Liver (tissue), 9 donors: ENCODE measurements around the gene ARFGAP3. TPM values are rescaled to one million over a fixed set of nuclear protein-coding genes. Genes with fewer than 3 reads are reported as not detected.

Experiments used
- DNase-seq: peaks from one replicate; pipeline ENCODE4 v3.0.0-alpha.2; 2017; ENCODE audit warnings: low spot score
- H3K27ac ChIP-seq, 2 donors: one replicate each; pipeline ENCODE4 v1.7.0; 2013; ENCODE audit warnings: inconsistent platforms in 2 of 2, low read length in 2 of 2, control low read depth in 1 of 2, low read depth in 1 of 2, mild to moderate bottlenecking in 1 of 2
- H3K27me3 ChIP-seq, 4 donors: one replicate each; pipeline versions ENCODE4 v1.6.1 to v1.7.0; 2013; ENCODE audit warnings: low read length in 3 of 4, inconsistent platforms in 1 of 4, mild to moderate bottlenecking in 1 of 4, moderate library complexity in 1 of 4; ENCODE audit not compliant: control insufficient read depth in 4 of 4, insufficient read depth in 4 of 4
- H3K36me3 ChIP-seq, 4 donors: one replicate each; pipeline versions ENCODE4 v1.6.1 to v1.7.0; 2013; ENCODE audit warnings: low read length in 3 of 4, mild to moderate bottlenecking in 3 of 4, low read depth in 1 of 4, moderate library complexity in 1 of 4; ENCODE audit not compliant: control insufficient read depth in 4 of 4, insufficient read depth in 3 of 4
- H3K4me1 ChIP-seq, 4 donors: one replicate each; pipeline versions ENCODE4 v1.6.1 to v1.7.0; 2013; ENCODE audit warnings: low read length in 3 of 4, mild to moderate bottlenecking in 3 of 4, moderate library complexity in 1 of 4; ENCODE audit not compliant: control insufficient read depth in 4 of 4, insufficient read depth in 4 of 4
- H3K4me3 ChIP-seq, 3 donors: one replicate each; pipeline versions ENCODE4 v1.6.1 to v1.7.0; 2013; ENCODE audit warnings: low read length in 3 of 3, control low read depth in 1 of 3, low read depth in 1 of 3, mild to moderate bottlenecking in 1 of 3
- H3K9ac ChIP-seq, 2 donors: one replicate each; pipeline ENCODE4 v1.7.0; 2013; ENCODE audit warnings: low read length in 2 of 2, mild to moderate bottlenecking in 2 of 2, moderate library complexity in 2 of 2, control low read depth in 1 of 2, low read depth in 1 of 2
- H3K9me3 ChIP-seq, 4 donors: one replicate each; pipeline versions ENCODE4 v1.6.1 to v1.7.0; 2013; ENCODE audit warnings: low read length in 3 of 4; ENCODE audit not compliant: control insufficient read depth in 4 of 4
- ATF3 ChIP-seq: IDR thresholded peaks from 2 replicates; pipeline ENCODE4 v1.6.1; 2016; ENCODE audit warnings: antibody characterized with exemption
- EGR1 ChIP-seq, 2 donors: IDR thresholded peaks; 2 replicates each; pipeline ENCODE4 v1.6.1; 2016 to 2018; ENCODE audit warnings: antibody characterized with exemption in 2 of 2, low read depth in 2 of 2
- FOXA1 ChIP-seq: IDR thresholded peaks from 2 replicates; pipeline ENCODE4 v1.6.1; 2016; ENCODE audit warnings: antibody characterized with exemption
- FOXA2 ChIP-seq: IDR thresholded peaks from 2 replicates; pipeline ENCODE4 v1.6.1; 2016; ENCODE audit warnings: antibody characterized with exemption
- GABPA ChIP-seq, 2 donors: IDR thresholded peaks in 1 of 2; conservative IDR thresholded peaks in 1 of 2; 2 replicates each; pipeline ENCODE4 v1.6.1; 2016; ENCODE audit warnings: antibody characterized with exemption in 2 of 2, mild to moderate bottlenecking in 1 of 2, moderate library complexity in 1 of 2
- HNF4A ChIP-seq, 2 donors: conservative IDR thresholded peaks; 2 replicates each; pipeline ENCODE4 v1.6.1; 2016; ENCODE audit warnings: antibody characterized with exemption in 2 of 2, mild to moderate bottlenecking in 2 of 2
- HNF4G ChIP-seq: IDR thresholded peaks from 2 replicates; pipeline ENCODE4 v1.6.1; 2016; ENCODE audit warnings: antibody characterized with exemption
- JUND ChIP-seq, 2 donors: IDR thresholded peaks; 2 replicates each; pipeline ENCODE4 v1.6.1; 2016; ENCODE audit warnings: antibody characterized with exemption in 2 of 2
- MAX ChIP-seq: IDR thresholded peaks from 2 replicates; pipeline ENCODE4 v1.6.1; 2016; ENCODE audit warnings: antibody characterized with exemption
- NR2F2 ChIP-seq: IDR thresholded peaks from 2 replicates; pipeline ENCODE4 v1.6.1; 2016; ENCODE audit warnings: antibody characterized with exemption
- RAD21 ChIP-seq, 2 donors: IDR thresholded peaks; 2 replicates each; pipeline ENCODE4 v1.6.1; 2016; ENCODE audit warnings: antibody characterized with exemption in 2 of 2, mild to moderate bottlenecking in 2 of 2
- REST ChIP-seq: IDR thresholded peaks from 2 replicates; pipeline ENCODE4 v1.6.1; 2016; ENCODE audit warnings: antibody characterized with exemption, mild to moderate bottlenecking
- RXRA ChIP-seq, 2 donors: IDR thresholded peaks; 2 replicates each; pipeline ENCODE4 v1.6.1; 2017 to 2018; ENCODE audit warnings: antibody characterized with exemption in 2 of 2, mild to moderate bottlenecking in 1 of 2
- SP1 ChIP-seq: IDR thresholded peaks from 2 replicates; pipeline ENCODE4 v1.6.1; 2018; ENCODE audit warnings: antibody characterized with exemption, mild to moderate bottlenecking
- TAF1 ChIP-seq: conservative IDR thresholded peaks from 2 replicates; pipeline ENCODE4 v1.6.1; 2016; ENCODE audit warnings: antibody characterized with exemption, mild to moderate bottlenecking
- YY1 ChIP-seq: IDR thresholded peaks from 2 replicates; pipeline ENCODE4 v1.6.1; 2016; ENCODE audit warnings: antibody characterized with exemption, mild to moderate bottlenecking
- WGBS: extraction: QIAGEN DNeasy Blood & Tissue Kit; methylation state at CpG from one replicate; pipeline ENCODE4 v1.1.7; 2013; 5-methylcytosine and 5-hydroxymethylcytosine counted together
- polyA plus RNA-seq, 2 donors: library from polyadenylated mRNA; stranded (reverse) in 1 of 2; unstranded in 1 of 2; fragments of 200-250 nt in 1 of 2; fragments of >200 nt in 1 of 2; fragmentation: Nextera tagmentation in 1 of 2; extraction: Ambion mirVana in 1 of 2; gene quantifications; one replicate each; pipeline versions ENCODE4 v1.2.1 to v1.2.3, GENCODE V29; 2013 to 2015
- total RNA-seq, 2 donors: library from RNA; depleted of rRNA; stranded (reverse); fragments of >200 nt; gene quantifications; one replicate each; pipeline ENCODE4 v1.2.3, GENCODE V29; 2014
- TF ChIP-seq, protein P1 (sequence below): fragments of 150-350 bp; IDR thresholded peaks from 2 replicates; pipeline ENCODE4 v1.5.1; 2017; ENCODE audit warnings: improper control_type of control experiment, low read depth, low read length; ENCODE audit not compliant: missing input control
- TF ChIP-seq, protein P2 (sequence below): IDR thresholded peaks from 2 replicates; pipeline ENCODE4 v1.6.1; 2016; ENCODE audit warnings: antibody characterized with exemption
- donor health status: healthy.
- donor health status: healthy.
- donor health status: healthy.
- donor health status: healthy.
- donor health status: healthy.

Gene ARFGAP3
- total and polyA plus RNA-seq, 4 donors: 18.2 to 55.1 (median 27.5) TPM

- TF ChIP-seq FOXA1: no peak
- H3K27me3 ChIP-seq: no peaks in the 10 kb centered on the region
Observed at GRCh38 chr22:42825796-42826195, 31.3 kb downstream of the ARFGAP3 start.

DNA sequence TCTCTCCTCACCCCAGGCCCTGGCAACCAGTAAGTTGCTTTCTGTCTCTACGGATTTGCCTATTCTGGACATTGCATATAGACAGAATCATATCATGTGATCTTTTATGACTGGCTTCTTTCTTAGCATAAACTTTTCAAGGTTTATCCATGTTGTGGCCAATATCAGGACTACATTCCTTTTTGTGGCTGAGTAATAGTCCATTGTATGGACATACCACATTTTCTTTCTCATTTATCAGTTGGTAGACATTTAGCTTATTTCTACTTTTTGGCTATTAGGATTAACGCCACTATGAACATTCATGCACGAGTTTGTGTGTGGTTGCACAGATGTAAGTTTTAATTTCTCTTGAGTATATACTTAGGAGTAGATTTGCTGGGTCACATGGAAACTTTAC, 35.7 kb downstream of the ARFGAP3 start:
- Histone ChIP-seq H3K4me3 (no peak overlapping the region), H3K4me1 (peaks cover 0 to 8% (median 0%) of the 10 kb centered on the region in 4 donors), H3K9ac (no peak overlapping the region), H3K36me3 (peaks cover 8 to 44% (median 31%) of the 10 kb centered on the region in 4 donors), H3K27ac (no peak overlapping the region), H3K9me3 (no peaks in the 10 kb centered on the region), H3K27me3 (no peaks in the 10 kb centered on the region)
- TF ChIP-seq MAX (no peak), SP1 (no peak), FOXA2 (no peak), ATF3 (no peak), HNF4G (no peak), EGR1 (IDR thresholded peaks at IDR 0.05; ENCODE audit: low read depth in 2 of 2) (no peak), RAD21 (IDR thresholded peaks at IDR 0.05) (no peak), RXRA (IDR thresholded peaks at IDR 0.05) (no peak), NR2F2 (no peak), FOXA1 (no peak), TAF1 (no peak), GABPA (IDR thresholded peaks at IDR 0.05 in 1 of 2, conservative IDR thresholded peaks at IDR 0.05 in 1 of 2) (no peak), JUND (IDR thresholded peaks at IDR 0.05) (no peak), REST (no peak), HNF4A (conservative IDR thresholded peaks at IDR 0.05) (no peak), YY1 (no peak)
- TF ChIP-seq, protein P1, sequence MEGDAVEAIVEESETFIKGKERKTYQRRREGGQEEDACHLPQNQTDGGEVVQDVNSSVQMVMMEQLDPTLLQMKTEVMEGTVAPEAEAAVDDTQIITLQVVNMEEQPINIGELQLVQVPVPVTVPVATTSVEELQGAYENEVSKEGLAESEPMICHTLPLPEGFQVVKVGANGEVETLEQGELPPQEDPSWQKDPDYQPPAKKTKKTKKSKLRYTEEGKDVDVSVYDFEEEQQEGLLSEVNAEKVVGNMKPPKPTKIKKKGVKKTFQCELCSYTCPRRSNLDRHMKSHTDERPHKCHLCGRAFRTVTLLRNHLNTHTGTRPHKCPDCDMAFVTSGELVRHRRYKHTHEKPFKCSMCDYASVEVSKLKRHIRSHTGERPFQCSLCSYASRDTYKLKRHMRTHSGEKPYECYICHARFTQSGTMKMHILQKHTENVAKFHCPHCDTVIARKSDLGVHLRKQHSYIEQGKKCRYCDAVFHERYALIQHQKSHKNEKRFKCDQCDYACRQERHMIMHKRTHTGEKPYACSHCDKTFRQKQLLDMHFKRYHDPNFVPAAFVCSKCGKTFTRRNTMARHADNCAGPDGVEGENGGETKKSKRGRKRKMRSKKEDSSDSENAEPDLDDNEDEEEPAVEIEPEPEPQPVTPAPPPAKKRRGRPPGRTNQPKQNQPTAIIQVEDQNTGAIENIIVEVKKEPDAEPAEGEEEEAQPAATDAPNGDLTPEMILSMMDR: no peak
- TF ChIP-seq, protein P2, sequence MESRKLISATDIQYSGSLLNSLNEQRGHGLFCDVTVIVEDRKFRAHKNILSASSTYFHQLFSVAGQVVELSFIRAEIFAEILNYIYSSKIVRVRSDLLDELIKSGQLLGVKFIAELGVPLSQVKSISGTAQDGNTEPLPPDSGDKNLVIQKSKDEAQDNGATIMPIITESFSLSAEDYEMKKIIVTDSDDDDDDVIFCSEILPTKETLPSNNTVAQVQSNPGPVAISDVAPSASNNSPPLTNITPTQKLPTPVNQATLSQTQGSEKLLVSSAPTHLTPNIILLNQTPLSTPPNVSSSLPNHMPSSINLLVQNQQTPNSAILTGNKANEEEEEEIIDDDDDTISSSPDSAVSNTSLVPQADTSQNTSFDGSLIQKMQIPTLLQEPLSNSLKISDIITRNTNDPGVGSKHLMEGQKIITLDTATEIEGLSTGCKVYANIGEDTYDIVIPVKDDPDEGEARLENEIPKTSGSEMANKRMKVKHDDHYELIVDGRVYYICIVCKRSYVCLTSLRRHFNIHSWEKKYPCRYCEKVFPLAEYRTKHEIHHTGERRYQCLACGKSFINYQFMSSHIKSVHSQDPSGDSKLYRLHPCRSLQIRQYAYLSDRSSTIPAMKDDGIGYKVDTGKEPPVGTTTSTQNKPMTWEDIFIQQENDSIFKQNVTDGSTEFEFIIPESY: no peak
- DNase-seq: no peak
- WGBS: 98% methylated on average over 3 of the region's 3 CpGs

More at GRCh38 chr22:42825796-42826195, 31.3 kb downstream of the ARFGAP3 start:
- H3K9me3 ChIP-seq: no peaks in the 10 kb centered on the region
- no peak overlapping the region for H3K27ac ChIP-seq
- H3K9ac ChIP-seq: no peak overlapping the region
- H3K36me3 ChIP-seq: peaks cover 18 to 65% (median 50%) of the 10 kb centered on the region in 4 donors
- no peak for DNase-seq
- WGBS: 88% methylated on average over 3 of the region's 3 CpGs
- no peak overlapping the region for H3K4me3 ChIP-seq
- no peaks in the 10 kb centered on the region for H3K4me1 ChIP-seq
